Neutrophil (primary cell): ENCODE measurements around the gene RABGGTA.

Source experiments
- H3K27ac ChIP-seq: fragments of 200-600 bp; sonication (generic); 2 replicates; pipeline ENCODE4 v1.5.1; 2016; ENCODE audit warnings: mild to moderate bottlenecking, moderate library complexity
- H3K27me3 ChIP-seq: fragments of 200-600 bp; sonication (generic); 2 replicates; pipeline ENCODE4 v1.6.0; 2016; ENCODE audit warnings: mild to moderate bottlenecking
- H3K36me3 ChIP-seq: fragments of 200-600 bp; sonication (generic); 2 replicates; pipeline ENCODE4 v1.5.1; 2017
- H3K4me1 ChIP-seq, 2 experiments: fragments of 200-600 bp in 1 of 2; sonication (generic) in 1 of 2; 1 replicate in 1 of 2; 2 replicates in 1 of 2; pipeline versions ENCODE4 v1.5.1 to v1.6.1; 2013 to 2016; ENCODE audit warnings: low read depth in 1 of 2, low read length in 1 of 2, mild to moderate bottlenecking in 1 of 2, moderate library complexity in 1 of 2; ENCODE audit not compliant: control insufficient read depth in 1 of 2, insufficient read depth in 1 of 2
- H3K4me3 ChIP-seq, 2 experiments: fragments of 200-600 bp in 1 of 2; sonication (generic) in 1 of 2; 1 replicate in 1 of 2; 2 replicates in 1 of 2; pipeline ENCODE4 v1.5.1; 2013 to 2016; ENCODE audit warnings: low read depth in 1 of 2, low read length in 1 of 2, mild to moderate bottlenecking in 1 of 2, moderate library complexity in 1 of 2
- H3K9me3 ChIP-seq: fragments of 200-600 bp; sonication (generic); 2 replicates; pipeline ENCODE4 v1.5.1; 2016
- TF ChIP-seq, protein P1 (sequence below): fragments of 200-600 bp; sonication (generic); IDR thresholded peaks from 2 replicates; pipeline ENCODE4 v1.5.1; 2016; ENCODE audit warnings: antibody characterized with exemption

Gene RABGGTA

DNA sequence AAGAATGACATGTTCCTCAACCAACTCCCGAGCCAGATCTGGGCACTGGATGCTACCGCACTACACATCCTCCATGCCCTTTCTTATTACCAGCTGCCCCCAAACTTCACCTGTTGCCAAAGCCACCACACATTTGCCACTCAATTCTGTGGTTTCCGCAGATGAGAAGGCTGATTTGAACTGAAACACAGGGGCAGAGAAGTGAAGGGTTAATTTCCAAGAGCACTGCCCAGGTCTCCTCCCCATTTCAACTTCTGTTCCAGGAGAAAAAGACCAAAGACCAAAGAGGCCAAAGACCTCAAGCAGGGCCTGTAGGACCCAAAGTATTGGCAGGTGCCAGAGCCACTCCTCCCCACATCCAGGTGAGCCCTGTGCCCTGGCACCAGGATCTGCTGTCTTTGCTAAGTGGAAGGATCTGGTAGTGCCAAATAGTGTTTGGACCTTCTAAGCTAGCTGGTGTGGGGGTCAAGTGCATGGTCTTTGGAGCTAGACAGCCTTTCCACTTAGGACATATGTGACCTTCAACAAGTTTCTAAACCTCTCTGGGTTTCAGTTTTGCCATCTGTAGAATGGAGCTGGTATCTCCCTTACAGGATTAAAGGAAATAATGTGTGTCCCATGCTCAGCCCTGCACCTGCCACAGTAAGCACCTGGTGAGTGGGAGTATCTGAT lies 20.2 kb upstream of the RABGGTA start:
- no peak overlapping the region for H3K4me3 ChIP-seq
- no peak overlapping the region for H3K27ac ChIP-seq
- H3K27me3 ChIP-seq = no peaks in the 10 kb centered on the region
- H3K36me3 ChIP-seq = peaks cover 66% of the 10 kb centered on the region
- TF ChIP-seq, protein P1, sequence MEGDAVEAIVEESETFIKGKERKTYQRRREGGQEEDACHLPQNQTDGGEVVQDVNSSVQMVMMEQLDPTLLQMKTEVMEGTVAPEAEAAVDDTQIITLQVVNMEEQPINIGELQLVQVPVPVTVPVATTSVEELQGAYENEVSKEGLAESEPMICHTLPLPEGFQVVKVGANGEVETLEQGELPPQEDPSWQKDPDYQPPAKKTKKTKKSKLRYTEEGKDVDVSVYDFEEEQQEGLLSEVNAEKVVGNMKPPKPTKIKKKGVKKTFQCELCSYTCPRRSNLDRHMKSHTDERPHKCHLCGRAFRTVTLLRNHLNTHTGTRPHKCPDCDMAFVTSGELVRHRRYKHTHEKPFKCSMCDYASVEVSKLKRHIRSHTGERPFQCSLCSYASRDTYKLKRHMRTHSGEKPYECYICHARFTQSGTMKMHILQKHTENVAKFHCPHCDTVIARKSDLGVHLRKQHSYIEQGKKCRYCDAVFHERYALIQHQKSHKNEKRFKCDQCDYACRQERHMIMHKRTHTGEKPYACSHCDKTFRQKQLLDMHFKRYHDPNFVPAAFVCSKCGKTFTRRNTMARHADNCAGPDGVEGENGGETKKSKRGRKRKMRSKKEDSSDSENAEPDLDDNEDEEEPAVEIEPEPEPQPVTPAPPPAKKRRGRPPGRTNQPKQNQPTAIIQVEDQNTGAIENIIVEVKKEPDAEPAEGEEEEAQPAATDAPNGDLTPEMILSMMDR = no peak
- peaks cover 1 to 3% of the 10 kb centered on the region in 2 experiments for H3K4me1 ChIP-seq
- no peaks in the 10 kb centered on the region for H3K9me3 ChIP-seq

- H3K4me3 ChIP-seq = no peak overlapping the region
- H3K27ac ChIP-seq = no peak overlapping the region
- H3K9me3 ChIP-seq = no peaks in the 10 kb centered on the region
- no peaks in the 10 kb centered on the region for H3K27me3 ChIP-seq
- H3K4me1 ChIP-seq = no peaks in the 10 kb centered on the region
- peaks cover 58% of the 10 kb centered on the region for H3K36me3 ChIP-seq
- TF ChIP-seq, protein P1 = no peak
Observed at GRCh38 chr14:24290746-24291145, 19.3 kb upstream of the RABGGTA start.

DNA sequence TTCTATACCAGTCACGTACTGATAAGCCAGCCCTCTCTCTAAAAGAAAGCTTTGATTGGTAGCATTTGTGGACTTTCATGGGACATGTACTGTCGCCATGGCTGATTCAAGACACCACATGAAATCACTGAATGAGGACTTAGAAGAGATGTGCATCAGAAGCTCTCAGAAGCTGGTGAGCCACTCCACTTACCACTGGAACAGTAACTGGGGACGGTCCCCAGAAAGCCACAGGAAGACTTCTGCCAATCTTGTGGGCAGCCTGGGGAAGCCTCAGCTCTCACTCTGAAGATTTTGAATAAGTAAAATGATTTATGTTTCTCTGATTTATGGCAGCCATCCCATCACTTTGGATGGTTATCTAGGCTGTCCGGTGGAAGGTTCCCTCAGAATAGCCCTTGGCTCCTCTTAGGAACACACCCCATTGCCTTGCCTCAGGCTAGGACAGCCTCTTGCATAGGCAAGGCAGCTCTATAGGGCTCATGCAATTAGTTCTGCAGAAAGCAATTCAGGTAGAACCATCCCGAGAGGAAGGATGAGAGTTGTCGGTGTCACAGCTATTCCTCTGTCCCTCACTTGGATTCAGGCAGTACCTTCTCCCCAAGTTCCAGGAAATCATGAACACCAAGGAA lies 18.4 kb upstream of the RABGGTA start:
- H3K9me3 ChIP-seq = no peaks in the 10 kb centered on the region
- H3K4me1 ChIP-seq = no peaks in the 10 kb centered on the region
- H3K36me3 ChIP-seq = peaks cover 48% of the 10 kb centered on the region
- TF ChIP-seq, protein P1 = no peak
- H3K27me3 ChIP-seq = no peaks in the 10 kb centered on the region
- H3K4me3 ChIP-seq = no peak overlapping the region
- H3K27ac ChIP-seq = no peak overlapping the region

GRCh38 chr14:24286996-24287395 lies 15.6 kb upstream of the RABGGTA start:
- H3K9me3 ChIP-seq = no peaks in the 10 kb centered on the region
- peaks cover 29% of the 10 kb centered on the region for H3K36me3 ChIP-seq
- H3K4me1 ChIP-seq = peaks cover 6 to 10% of the 10 kb centered on the region in 2 experiments
- H3K27ac ChIP-seq = no peak overlapping the region
- TF ChIP-seq, protein P1 = no peak
- H3K27me3 ChIP-seq = no peaks in the 10 kb centered on the region
- no peak overlapping the region for H3K4me3 ChIP-seq

DNA sequence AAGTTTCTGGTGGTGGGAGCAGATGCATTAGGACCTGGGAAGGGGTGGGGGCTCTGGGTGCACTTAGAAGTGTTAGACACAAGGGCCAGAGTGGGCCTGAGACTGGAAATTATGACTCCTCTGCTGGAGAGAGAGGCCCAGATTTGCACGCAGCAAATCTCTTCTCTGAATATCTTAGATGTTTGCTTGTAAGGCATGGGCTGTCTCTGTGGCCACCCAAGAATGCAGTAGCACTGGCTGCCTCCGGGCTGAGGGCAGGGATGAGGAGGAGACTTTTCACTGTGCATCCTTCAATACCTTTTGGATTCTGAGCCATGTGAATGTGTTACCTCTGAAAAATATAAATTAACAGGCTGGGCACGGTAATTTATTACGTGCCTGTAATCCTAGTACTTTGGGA lies 14.0 kb upstream of the RABGGTA start:
- Histone ChIP-seq H3K4me3 (no peak overlapping the region), H3K27ac (no peak overlapping the region), H3K27me3 (no peaks in the 10 kb centered on the region), H3K9me3 (no peaks in the 10 kb centered on the region), H3K36me3 (peaks cover 12% of the 10 kb centered on the region), H3K4me1 (peaks cover 22 to 26% of the 10 kb centered on the region in 2 experiments)
- TF ChIP-seq, protein P1 = no peak
